ENCODE results near the gene SRRM4. TPM values are rescaled to one million over a fixed set of nuclear protein-coding genes. Genes with fewer than 3 reads are reported as not detected.

SRRM4 gene
- total and polyA plus RNA-seq, 4 donors: not detected

- TF ChIP-seq RXRA (IDR thresholded peaks at IDR 0.05): no peak
Measured at GRCh38 chr12:119207063-119207560, 225.8 kb downstream of the SRRM4 start (continued).

GRCh38 chr12:119208626-119209061 is 227.3 kb downstream of the SRRM4 start:
- no peaks in the 10 kb centered on the region for H3K36me3 ChIP-seq (ENCODE audit: control insufficient read depth in 4 of 4, insufficient read depth in 3 of 4, low read depth in 1 of 4, low read length in 3 of 4)
- no peaks in the 10 kb centered on the region for H3K4me1 ChIP-seq (ENCODE audit: control insufficient read depth in 4 of 4, insufficient read depth in 4 of 4, low read length in 3 of 4)
- H3K27me3 ChIP-seq (ENCODE audit: control insufficient read depth in 4 of 4, insufficient read depth in 4 of 4, low read length in 3 of 4): peaks cover 0 to 4% (median 0%) of the 10 kb centered on the region in 4 donors
- no peak for DNase-seq (ENCODE audit: low spot score)
- WGBS: 24% methylated on average over 6 of the region's 6 CpGs
- TF ChIP-seq ZBTB33 (IDR thresholded peaks at IDR 0.05) (no peak), HNF4A (conservative IDR thresholded peaks at IDR 0.05) (no peak), HNF4G (IDR thresholded peaks at IDR 0.05) (no peak), SP1 (IDR thresholded peaks at IDR 0.05) (no peak), REST (IDR thresholded peaks at IDR 0.05) (no peak)
- H3K27ac ChIP-seq (ENCODE audit: low read depth in 1 of 2, low read length in 2 of 2): no peak overlapping the region
- no peak overlapping the region for H3K4me3 ChIP-seq (ENCODE audit: low read depth in 1 of 3, low read length in 3 of 3)
- no peak overlapping the region for H3K9ac ChIP-seq (ENCODE audit: low read depth in 1 of 2, low read length in 2 of 2)
- no peaks in the 10 kb centered on the region for H3K9me3 ChIP-seq (ENCODE audit: control insufficient read depth in 4 of 4, low read length in 3 of 4)

- WGBS: 80% methylated on average over 13 of the region's 13 CpGs
- DNase-seq (ENCODE audit: low spot score): no peak
- Histone ChIP-seq H3K36me3 (ENCODE audit: control insufficient read depth in 4 of 4, insufficient read depth in 3 of 4, low read depth in 1 of 4, low read length in 3 of 4) (no peaks in the 10 kb centered on the region), H3K4me3 (ENCODE audit: low read depth in 1 of 3, low read length in 3 of 3) (no peak overlapping the region), H3K9me3 (ENCODE audit: control insufficient read depth in 4 of 4, low read length in 3 of 4) (no peaks in the 10 kb centered on the region), H3K9ac (ENCODE audit: low read depth in 1 of 2, low read length in 2 of 2) (no peak overlapping the region), H3K27me3 (ENCODE audit: control insufficient read depth in 4 of 4, insufficient read depth in 4 of 4, low read length in 3 of 4) (peaks cover 0 to 4% (median 0%) of the 10 kb centered on the region in 4 donors), H3K4me1 (ENCODE audit: control insufficient read depth in 4 of 4, insufficient read depth in 4 of 4, low read length in 3 of 4) (no peaks in the 10 kb centered on the region), H3K27ac (ENCODE audit: low read depth in 1 of 2, low read length in 2 of 2) (no peak overlapping the region)
- no peak for TF ChIP-seq HNF4A (conservative IDR thresholded peaks at IDR 0.05)
- TF ChIP-seq SP1 (IDR thresholded peaks at IDR 0.05): no peak
- no peak for TF ChIP-seq ATF3 (IDR thresholded peaks at IDR 0.05)
- TF ChIP-seq GABPA (IDR thresholded peaks at IDR 0.05 in 1 of 2, conservative IDR thresholded peaks at IDR 0.05 in 1 of 2): no peak
Measured at GRCh38 chr12:119211884-119212283, 230.5 kb downstream of the SRRM4 start.

Other genes with a start within 250 kb of the SRRM4 start
- 1 to 10 TPM in 1 of 2 donors, under 1 TPM in 1; 0.56 to 1.5 TPM for gene HSPB8, start 197.4 kb downstream of the SRRM4 start, total RNA-seq
- gene HSPB8, start 197.4 kb downstream of the SRRM4 start, polyA plus RNA-seq: 1 to 10 TPM in 1 of 2 donors, under 1 TPM in 1; 0.74 to 1.8 TPM

All from liver (tissue), 9 donors.